Mammary epithelial cell (primary cell): ENCODE data around the gene CEP120.

ENCODE experiments used
- CTCF ChIP-seq, 2 donors: IDR thresholded peaks in 1 of 2; conservative IDR thresholded peaks in 1 of 2; 2 replicates each; pipeline ENCODE4 v1.5.1; 2011 to 2012; ENCODE audit warnings: inconsistent platforms in 2 of 2, low read length in 2 of 2, mild to moderate bottlenecking in 2 of 2, control low read depth in 1 of 2, low read depth in 1 of 2; ENCODE audit not compliant: insufficient read depth in 1 of 2; ENCODE audit errors: extremely low read depth in 1 of 2
- EZH2 ChIP-seq: IDR thresholded peaks from 2 replicates; pipeline ENCODE4 v1.6.1; 2012; ENCODE audit warnings: low read length, inconsistent platforms, borderline replicate concordance

GRCh38 chr5:123434796-123435195, 11.6 kb upstream of the CEP120 start:
- TF ChIP-seq CTCF (conservative IDR thresholded peaks at IDR 0.05 in 1 of 2, IDR thresholded peaks at IDR 0.05 in 1 of 2; ENCODE audit: extremely low read depth in 1 of 2, insufficient read depth in 1 of 2, low read depth in 1 of 2, low read length in 2 of 2) (no peak), EZH2 (no peak)
